HepG2 (cell line): Measurements from ENCODE around the gene L3MBTL4. TPM values are rescaled to one million over a fixed set of nuclear protein-coding genes. Genes with fewer than 3 reads are reported as not detected.

ENCODE experiments used
- ARID5B ChIP-seq: IDR thresholded peaks from 2 replicates; pipeline ENCODE4 v1.4.0; 2020; ENCODE audit warnings: mild to moderate bottlenecking, missing genetic modification reagents
- CCAR2 ChIP-seq: fragments of 200-400 bp; formaldehyde crosslinking; optimal IDR thresholded peaks from 2 replicates; pipeline ENCODE3; 2018; ENCODE audit warnings: low read depth, mild to moderate bottlenecking, low read length, moderate library complexity
- DNMT3B ChIP-seq: conservative IDR thresholded peaks from 2 replicates; pipeline ENCODE4 v1.6.1; 2016; ENCODE audit warnings: missing biosample characterization, control low read depth
- FOXK2 ChIP-seq: fragments of 450-650 bp; IDR thresholded peaks from 2 replicates; pipeline ENCODE4 v1.6.1; 2016
- HNF4G ChIP-seq, 2 experiments: sonication (generic) in 1 of 2; formaldehyde crosslinking in 1 of 2; IDR thresholded peaks; 2 replicates each; pipeline versions ENCODE4 v1.4.0 to v1.6.1; 2011 to 2020; ENCODE audit warnings: borderline replicate concordance in 2 of 2, low read depth in 2 of 2, mild to moderate bottlenecking in 2 of 2, low read length in 1 of 2, missing genetic modification reagents in 1 of 2, moderate library complexity in 1 of 2
- HOXA9 ChIP-seq: sonication (generic); formaldehyde crosslinking; IDR thresholded peaks from 2 replicates; pipeline ENCODE4 v1.8.1; 2022; ENCODE audit warnings: missing genetic modification reagents, mild to moderate bottlenecking, moderate library complexity, borderline replicate concordance
- JARID2 ChIP-seq: sonication (generic); formaldehyde crosslinking; IDR thresholded peaks from 2 replicates; pipeline ENCODE4 v1.8.1; 2023; ENCODE audit warnings: missing genetic modification reagents, inconsistent platforms; ENCODE audit not compliant: insufficient replicate concordance
- MLX ChIP-seq: IDR thresholded peaks from 2 replicates; pipeline ENCODE4 v1.6.1; 2016
- NFIC ChIP-seq: IDR thresholded peaks from 2 replicates; pipeline ENCODE4 v1.6.1; 2012; ENCODE audit warnings: mild to moderate bottlenecking, low read length, inconsistent platforms
- XRCC5 ChIP-seq: fragments of 200-400 bp; formaldehyde crosslinking; optimal IDR thresholded peaks from 2 replicates; pipeline ENCODE3; 2017; ENCODE audit warnings: mild to moderate bottlenecking, low read length
- ZEB1 ChIP-seq: IDR thresholded peaks from 2 replicates; pipeline ENCODE4 v1.6.1; 2012; ENCODE audit warnings: mild to moderate bottlenecking, low read depth, inconsistent platforms; ENCODE audit not compliant: insufficient replicate concordance
- ZFP82 ChIP-seq: sonication (generic); formaldehyde crosslinking; IDR thresholded peaks from 2 replicates; pipeline ENCODE4 v1.5.1; 2020; ENCODE audit warnings: mild to moderate bottlenecking, missing genetic modification reagents, borderline replicate concordance
- ZNF10 ChIP-seq: sonication (generic); formaldehyde crosslinking; IDR thresholded peaks from 2 replicates; pipeline ENCODE4 v1.4.0; 2020; ENCODE audit warnings: mild to moderate bottlenecking, low read depth, missing genetic modification reagents, borderline replicate concordance
- ZNF235 ChIP-seq: sonication (generic); formaldehyde crosslinking; IDR thresholded peaks from 2 replicates; pipeline ENCODE4 v1.8.1; 2023; ENCODE audit warnings: mild to moderate bottlenecking, missing genetic modification reagents, borderline replicate concordance
- ZNF296 ChIP-seq: sonication (generic); formaldehyde crosslinking; conservative IDR thresholded peaks from 2 replicates; pipeline ENCODE4 v1.5.0; 2020; ENCODE audit warnings: mild to moderate bottlenecking, missing genetic modification reagents
- ZNF709 ChIP-seq: sonication (generic); formaldehyde crosslinking; IDR thresholded peaks from 2 replicates; pipeline ENCODE4 v1.5.0; 2020; ENCODE audit warnings: mild to moderate bottlenecking, missing genetic modification reagents
- ZSCAN30 ChIP-seq: sonication (generic); formaldehyde crosslinking; IDR thresholded peaks from 2 replicates; pipeline ENCODE4 v1.5.0; 2020; ENCODE audit warnings: mild to moderate bottlenecking, missing genetic modification reagents
- polyA plus RNA-seq, 8 experiments: library from polyadenylated mRNA; depleted of rRNA in 3 of 8; stranded (reverse) in 7 of 8; unstranded in 1 of 8; fragments of >200 nt; fragmentation: Illumina TruSeq in 4 of 8; extraction: Trizol in 4 of 8; gene quantifications; 2 replicates each; pipeline versions ENCODE4 v1.2.1 to v1.2.3, GENCODE V29; 2011 to 2016; ENCODE audit warnings: low read depth in 4 of 8, missing spikeins in 1 of 8, mixed read lengths in 1 of 8; ENCODE audit not compliant: insufficient read depth in 1 of 8
- total RNA-seq, 5 experiments: library from RNA; depleted of rRNA; stranded (reverse); fragments of >200 nt; fragmentation: Illumina TruSeq; extraction: Trizol; gene quantifications; 2 replicates each; pipeline ENCODE4 v1.2.3, GENCODE V29; 2016; ENCODE audit warnings: low read depth in 1 of 5
- TF ChIP-seq, protein P1 (sequence below): sonication (generic); formaldehyde crosslinking; IDR thresholded peaks from 2 replicates; pipeline ENCODE4 v1.5.0; 2020; ENCODE audit warnings: missing genetic modification reagents
- TF ChIP-seq, protein P2 (sequence below): sonication (generic); formaldehyde crosslinking; IDR thresholded peaks from 2 replicates; pipeline ENCODE4 v1.4.0; 2020; ENCODE audit warnings: mild to moderate bottlenecking, missing genetic modification reagents

The L3MBTL4 gene
- total and polyA plus RNA-seq, 2 of the 13 experiments (the other 11 are each of a cell fraction or from before 2014, with no cell fraction given), result 10.8 to 13.3 TPM

DNA sequence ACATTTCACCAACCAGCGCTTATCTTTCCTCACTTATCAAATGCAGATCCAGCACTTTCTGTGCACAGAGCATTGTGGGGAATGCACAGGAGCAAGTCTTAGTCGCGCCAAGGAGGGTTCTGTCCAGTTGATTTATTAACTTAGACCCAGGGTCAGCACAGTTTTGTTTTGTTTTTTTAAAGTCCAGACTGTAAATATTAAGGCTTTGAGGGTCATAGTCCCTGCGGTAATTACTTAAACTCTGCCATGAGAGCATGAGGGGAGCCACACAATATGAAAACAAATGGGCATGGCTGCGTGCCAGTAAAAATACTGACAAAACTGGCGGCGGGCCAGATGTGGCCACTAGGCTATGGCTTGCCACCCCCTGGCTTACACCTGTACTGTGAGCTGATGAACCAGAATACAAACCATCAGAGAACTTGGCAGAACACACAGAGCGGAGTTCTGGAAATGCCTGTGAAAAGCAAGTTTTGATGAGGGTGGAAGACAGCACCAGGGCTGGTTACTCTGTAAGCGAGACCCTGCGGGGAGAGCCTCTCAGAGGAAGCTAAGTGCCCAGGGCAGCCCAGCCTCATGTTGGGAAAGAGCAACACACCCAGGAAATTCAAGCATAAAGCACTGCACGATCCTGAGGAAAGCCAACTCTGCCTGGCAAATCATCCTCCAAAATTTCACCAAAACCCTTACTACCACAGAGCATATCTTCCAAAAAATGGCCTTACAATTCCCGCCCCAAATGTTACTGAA lies 43.6 kb downstream of the L3MBTL4 start (continued):
- TF ChIP-seq, protein P1, sequence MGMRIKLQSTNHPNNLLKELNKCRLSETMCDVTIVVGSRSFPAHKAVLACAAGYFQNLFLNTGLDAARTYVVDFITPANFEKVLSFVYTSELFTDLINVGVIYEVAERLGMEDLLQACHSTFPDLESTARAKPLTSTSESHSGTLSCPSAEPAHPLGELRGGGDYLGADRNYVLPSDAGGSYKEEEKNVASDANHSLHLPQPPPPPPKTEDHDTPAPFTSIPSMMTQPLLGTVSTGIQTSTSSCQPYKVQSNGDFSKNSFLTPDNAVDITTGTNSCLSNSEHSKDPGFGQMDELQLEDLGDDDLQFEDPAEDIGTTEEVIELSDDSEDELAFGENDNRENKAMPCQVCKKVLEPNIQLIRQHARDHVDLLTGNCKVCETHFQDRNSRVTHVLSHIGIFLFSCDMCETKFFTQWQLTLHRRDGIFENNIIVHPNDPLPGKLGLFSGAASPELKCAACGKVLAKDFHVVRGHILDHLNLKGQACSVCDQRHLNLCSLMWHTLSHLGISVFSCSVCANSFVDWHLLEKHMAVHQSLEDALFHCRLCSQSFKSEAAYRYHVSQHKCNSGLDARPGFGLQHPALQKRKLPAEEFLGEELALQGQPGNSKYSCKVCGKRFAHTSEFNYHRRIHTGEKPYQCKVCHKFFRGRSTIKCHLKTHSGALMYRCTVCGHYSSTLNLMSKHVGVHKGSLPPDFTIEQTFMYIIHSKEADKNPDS (CRISPR knock-in tag), result 0 out of 2 replicates have a peak, but pooled peaks have one; percentile 35
- no peak for TF ChIP-seq FOXK2
- 0 out of 2 replicates have a peak, but pooled peaks have one; percentile 22 for TF ChIP-seq HOXA9 (CRISPR knock-in tag)
- peak; percentile 97 for TF ChIP-seq NFIC
- TF ChIP-seq MLX, result peak; percentile 63; the same call in 1 of the 2 replicates
- TF ChIP-seq ZNF296 (CRISPR knock-in tag), result no peak
- TF ChIP-seq ZNF235 (CRISPR knock-in tag), result no peak
- TF ChIP-seq, protein P2, sequence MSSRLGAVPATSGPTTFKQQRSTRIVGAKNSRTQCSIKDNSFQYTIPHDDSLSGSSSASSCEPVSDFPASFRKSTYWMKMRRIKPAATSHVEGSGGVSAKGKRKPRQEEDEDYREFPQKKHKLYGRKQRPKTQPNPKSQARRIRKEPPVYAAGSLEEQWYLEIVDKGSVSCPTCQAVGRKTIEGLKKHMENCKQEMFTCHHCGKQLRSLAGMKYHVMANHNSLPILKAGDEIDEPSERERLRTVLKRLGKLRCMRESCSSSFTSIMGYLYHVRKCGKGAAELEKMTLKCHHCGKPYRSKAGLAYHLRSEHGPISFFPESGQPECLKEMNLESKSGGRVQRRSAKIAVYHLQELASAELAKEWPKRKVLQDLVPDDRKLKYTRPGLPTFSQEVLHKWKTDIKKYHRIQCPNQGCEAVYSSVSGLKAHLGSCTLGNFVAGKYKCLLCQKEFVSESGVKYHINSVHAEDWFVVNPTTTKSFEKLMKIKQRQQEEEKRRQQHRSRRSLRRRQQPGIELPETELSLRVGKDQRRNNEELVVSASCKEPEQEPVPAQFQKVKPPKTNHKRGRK (CRISPR knock-in tag), result no peak
- peak; percentile 56 for TF ChIP-seq HNF4G (IDR thresholded peaks at IDR 0.05; ENCODE audit: borderline replicate concordance, low read depth, low read length)
- 0 out of 2 replicates have a peak, but pooled peaks have one; percentile 72 for TF ChIP-seq HNF4G (CRISPR knock-in tag; IDR thresholded peaks at IDR 0.05; ENCODE audit: borderline replicate concordance, low read depth)
- TF ChIP-seq CCAR2, result no peak
- TF ChIP-seq ZFP82 (CRISPR knock-in tag), result no peak
- no peak for TF ChIP-seq ZNF10 (CRISPR knock-in tag)
- TF ChIP-seq ARID5B (CRISPR knock-in tag), result peak; percentile 94
- no peak for TF ChIP-seq JARID2 (CRISPR knock-in tag)
- TF ChIP-seq XRCC5, result peak; percentile 40
- TF ChIP-seq ZSCAN30 (CRISPR knock-in tag), result 0 out of 2 replicates have a peak, but pooled peaks have one; percentile 43
- TF ChIP-seq ZNF709 (CRISPR knock-in tag), result no peak
- 0 out of 2 replicates have a peak, but pooled peaks have one; percentile 25 for TF ChIP-seq DNMT3B (CRISPR knock-in tag)
- no peak for TF ChIP-seq ZEB1
